Breast epithelium (tissue), 3 donors: ENCODE results near the gene PCDHA1.

Experiments used
- POLR2AphosphoS5 ChIP-seq, 3 donors: sonication (generic); formaldehyde crosslinking; IDR thresholded peaks; one replicate each; pipeline ENCODE4 v1.6.1; 2017; ENCODE audit warnings: antibody characterized with exemption in 3 of 3
- TF ChIP-seq, protein P1 (sequence below), 3 donors: fragments of 450-650 bp; IDR thresholded peaks; one replicate each; pipeline ENCODE4 v1.5.1; 2016 to 2017; ENCODE audit warnings: antibody characterized with exemption in 3 of 3, mild to moderate bottlenecking in 3 of 3, moderate library complexity in 3 of 3

DNA sequence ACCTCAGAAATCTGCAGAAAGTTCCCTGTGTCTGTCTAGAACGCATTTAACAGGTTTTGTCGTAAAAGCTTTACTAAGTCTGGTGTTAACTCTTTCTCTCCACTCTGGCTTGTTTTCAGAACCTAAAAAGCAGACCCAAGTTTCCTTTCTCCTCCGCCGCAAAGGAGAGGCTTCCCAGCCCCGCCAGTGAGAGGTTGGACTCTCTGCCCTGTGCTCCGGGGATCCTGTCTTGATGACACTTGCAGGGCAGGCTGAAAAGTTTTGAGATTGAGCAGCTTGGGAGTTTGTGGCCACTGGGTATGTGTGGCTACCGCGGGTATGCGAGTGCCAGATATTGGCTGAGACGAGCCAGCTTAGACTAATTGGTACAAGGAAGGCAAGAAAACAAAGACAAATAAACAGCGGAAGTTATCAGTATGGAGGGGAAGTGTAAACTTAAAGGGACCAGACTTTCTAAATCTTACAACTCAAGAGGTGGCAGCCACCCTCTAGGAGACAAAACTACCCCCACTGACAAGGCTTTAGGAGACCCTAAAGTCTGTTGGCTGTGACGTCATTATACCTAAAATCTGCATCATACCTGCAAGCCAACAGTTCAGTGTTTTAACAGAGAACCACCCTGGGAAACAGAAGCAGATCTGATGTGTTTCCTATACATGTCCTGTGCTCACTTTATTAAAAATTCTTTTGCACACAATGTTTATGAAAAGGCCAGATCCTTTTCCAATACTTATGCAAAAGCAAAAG, 224.3 kb downstream of the PCDHA1 start:
- TF ChIP-seq, protein P1, sequence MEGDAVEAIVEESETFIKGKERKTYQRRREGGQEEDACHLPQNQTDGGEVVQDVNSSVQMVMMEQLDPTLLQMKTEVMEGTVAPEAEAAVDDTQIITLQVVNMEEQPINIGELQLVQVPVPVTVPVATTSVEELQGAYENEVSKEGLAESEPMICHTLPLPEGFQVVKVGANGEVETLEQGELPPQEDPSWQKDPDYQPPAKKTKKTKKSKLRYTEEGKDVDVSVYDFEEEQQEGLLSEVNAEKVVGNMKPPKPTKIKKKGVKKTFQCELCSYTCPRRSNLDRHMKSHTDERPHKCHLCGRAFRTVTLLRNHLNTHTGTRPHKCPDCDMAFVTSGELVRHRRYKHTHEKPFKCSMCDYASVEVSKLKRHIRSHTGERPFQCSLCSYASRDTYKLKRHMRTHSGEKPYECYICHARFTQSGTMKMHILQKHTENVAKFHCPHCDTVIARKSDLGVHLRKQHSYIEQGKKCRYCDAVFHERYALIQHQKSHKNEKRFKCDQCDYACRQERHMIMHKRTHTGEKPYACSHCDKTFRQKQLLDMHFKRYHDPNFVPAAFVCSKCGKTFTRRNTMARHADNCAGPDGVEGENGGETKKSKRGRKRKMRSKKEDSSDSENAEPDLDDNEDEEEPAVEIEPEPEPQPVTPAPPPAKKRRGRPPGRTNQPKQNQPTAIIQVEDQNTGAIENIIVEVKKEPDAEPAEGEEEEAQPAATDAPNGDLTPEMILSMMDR (IDR thresholded peaks at IDR 0.05), result no peak
- no peak for TF ChIP-seq POLR2AphosphoS5 (IDR thresholded peaks at IDR 0.05)
